ENCODE measurements around the gene PRSS22.

The PRSS22 gene

DNA sequence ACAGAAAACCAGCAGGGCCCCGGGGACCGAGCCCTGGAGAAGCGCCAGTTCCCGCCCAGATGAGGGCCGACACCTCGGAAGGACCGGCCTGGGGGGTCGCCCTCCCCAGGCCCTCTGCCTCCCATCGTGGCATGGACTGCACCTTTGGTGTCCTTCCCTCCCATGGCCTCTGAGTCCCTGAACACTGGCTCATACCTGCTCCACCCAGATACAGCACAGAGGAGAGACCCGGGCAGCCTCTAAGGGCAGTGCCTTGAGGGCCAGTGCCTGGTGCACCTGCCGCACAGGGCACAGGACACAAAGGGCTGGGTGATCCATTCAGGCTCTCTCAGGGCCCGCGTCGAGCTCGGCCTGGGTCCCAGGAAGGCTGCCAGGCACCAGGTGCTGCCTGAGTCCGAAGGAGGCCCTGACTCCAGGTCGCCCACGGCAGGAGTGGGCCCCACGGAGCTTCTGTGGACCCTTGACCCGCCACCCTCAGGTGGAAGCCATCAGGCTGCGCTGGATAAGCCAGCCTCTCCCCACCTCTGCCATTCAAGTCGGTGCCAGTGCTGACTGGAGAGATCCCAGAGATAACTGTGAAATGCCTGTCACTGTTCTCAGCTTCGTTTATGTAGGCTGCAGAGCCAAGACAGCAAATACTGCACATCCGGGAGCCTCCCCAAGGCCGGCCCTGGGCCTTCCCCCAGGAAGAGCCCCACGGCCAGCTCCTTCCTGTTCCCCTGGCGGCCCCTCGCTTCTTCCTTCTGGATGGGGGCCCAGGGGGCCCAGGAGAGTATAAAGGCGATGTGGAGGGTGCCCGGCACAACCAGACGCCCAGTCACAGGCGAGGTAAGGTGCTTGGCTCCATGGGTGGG lies 28.2 kb downstream of the PRSS22 start, which contains the start of gene ZG16B:
Gene ZG16B, plus strand, starts transcription at position 803 of the 854 bp plus-strand sequence. CDS start 139 bp downstream, outside the sequence.
- DNase-seq (ENCODE audit: low spot score), result no peak

- no peak for DNase-seq (ENCODE audit: low spot score)
These were observed 29.0 kb downstream of the PRSS22 start for GRCh38 chr16:2828876-2829430.

GRCh38 chr16:2828521-2828840 lies 29.5 kb downstream of the PRSS22 start:
- DNase-seq (ENCODE audit: low spot score), result no peak

GRCh38 chr16:2827831-2828520 lies 30.0 kb downstream of the PRSS22 start:
- no peak for DNase-seq (ENCODE audit: low spot score)

GRCh38 chr16:2827374-2827791 lies 30.6 kb downstream of the PRSS22 start:
- no peak for DNase-seq (ENCODE audit: low spot score)

DNA sequence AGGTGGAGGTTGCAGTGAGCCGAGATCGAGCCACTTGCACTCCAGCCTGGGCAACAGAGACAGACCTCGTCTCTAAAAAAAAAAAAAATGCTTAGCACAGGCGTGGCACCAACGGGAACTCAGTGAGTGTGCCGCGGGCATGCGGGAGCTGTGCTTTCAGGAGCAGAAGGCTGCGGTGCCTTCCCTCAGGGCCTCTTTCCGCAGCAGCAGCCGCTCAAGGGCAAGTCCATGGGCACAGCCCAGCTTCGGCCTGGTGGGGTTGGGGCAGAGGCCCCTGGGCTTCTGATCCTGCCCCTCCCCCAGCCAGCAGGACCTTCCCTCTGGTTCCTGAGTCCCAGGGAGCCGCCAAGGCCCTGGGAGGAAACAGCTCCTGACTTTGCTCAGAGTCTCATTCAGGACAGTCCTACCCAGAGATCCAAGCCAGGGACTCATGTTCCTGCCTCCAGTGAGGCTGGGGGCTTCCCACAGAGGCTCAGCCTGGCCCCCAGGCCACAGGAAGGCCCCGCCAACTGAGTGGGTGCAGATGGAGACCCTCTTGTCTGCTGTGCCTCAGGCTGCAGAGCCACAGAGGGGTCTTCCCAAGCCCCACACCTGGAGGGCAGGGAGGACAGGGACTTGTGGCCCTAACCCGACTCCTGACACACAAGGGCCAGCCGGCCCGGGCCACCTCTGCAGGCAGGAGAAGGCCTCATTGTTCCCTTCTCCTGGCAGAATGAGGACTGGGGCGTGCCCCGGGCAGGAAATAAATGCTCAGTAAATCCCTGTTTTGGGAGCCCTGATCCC lies 31.2 kb downstream of the PRSS22 start:
- no peak for DNase-seq (ENCODE audit: low spot score)

GRCh38 chr16:2825906-2826305 lies 32.1 kb downstream of the PRSS22 start:
- no peak for DNase-seq (ENCODE audit: low spot score)

DNA sequence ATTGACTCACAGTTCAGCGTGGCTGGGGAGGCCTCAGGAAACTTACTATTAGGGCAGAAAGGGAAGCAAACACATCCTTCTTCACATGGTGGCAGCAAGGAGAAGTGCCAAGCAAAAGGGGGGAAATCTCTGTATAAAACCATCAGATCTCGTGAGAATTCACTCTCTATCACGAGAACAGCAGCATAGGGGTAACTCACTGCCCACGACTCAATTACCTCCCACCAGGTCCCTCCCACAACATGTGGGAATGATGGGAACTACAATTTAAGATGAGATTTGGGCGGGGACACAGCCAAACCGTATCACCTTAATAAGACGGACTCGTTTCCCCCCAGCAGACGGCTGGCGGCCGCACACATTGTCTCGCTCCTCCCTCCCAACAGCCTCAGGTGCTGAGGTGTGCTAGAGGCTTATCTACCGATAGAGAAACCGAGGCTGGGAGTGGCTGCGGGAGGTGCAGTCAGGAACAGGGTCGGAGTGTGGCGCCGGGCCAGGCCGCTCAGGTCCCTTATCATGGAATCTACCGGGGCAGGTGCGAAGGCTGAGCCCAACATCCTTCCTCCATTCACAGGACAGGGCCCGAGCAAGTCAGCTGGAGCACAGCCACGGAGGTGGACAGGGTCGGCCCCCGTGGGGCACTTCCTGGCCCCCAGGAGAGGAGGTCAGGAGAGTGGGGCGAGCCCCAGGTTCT lies 32.8 kb downstream of the PRSS22 start:
- DNase-seq (ENCODE audit: low spot score), result no peak

DNA sequence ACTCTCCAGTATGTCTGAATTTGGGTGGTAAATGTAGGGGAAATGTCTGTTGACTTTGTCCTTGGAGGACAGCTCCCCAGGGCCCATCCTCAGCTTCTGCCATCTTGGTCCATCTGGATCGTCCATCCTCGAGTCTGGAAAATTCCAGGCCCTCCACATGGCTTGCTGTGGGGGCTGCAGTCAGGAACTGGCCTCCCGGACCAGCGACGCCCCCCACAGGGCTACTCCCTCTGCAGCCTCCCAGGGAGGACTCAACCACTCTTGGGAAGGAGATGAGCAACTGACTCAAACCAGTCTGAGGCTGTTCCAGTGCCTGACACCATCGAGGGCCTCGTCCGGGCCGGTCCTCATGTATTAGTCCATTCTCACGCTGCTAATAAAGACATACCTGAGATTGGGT lies 33.3 kb downstream of the PRSS22 start:
- DNase-seq (ENCODE audit: low spot score), result no peak

DNA sequence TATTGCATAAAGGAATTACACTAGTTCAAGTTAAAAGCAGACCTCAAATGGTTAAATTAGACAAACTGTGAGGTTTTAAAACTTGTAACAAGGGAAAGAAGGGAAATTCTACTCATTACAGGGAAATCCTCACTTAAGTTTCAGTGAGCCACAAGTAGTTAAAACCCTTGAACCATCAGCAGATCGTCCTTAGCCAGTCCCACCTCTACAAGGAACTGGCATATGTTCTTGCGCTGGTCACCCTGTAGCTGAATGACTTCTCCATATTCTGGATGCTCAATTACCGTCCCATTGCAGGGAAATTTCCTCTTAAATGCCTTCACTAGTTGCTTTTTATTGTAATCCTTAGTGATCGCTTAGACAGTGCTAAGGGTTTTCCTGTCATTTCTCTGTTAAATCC lies 35.5 kb downstream of the PRSS22 start:
- DNase-seq (ENCODE audit: low spot score), result no peak

GRCh38 chr16:2822158-2822495 lies 35.8 kb downstream of the PRSS22 start:
- DNase-seq (ENCODE audit: low spot score), result no peak

GRCh38 chr16:2821487-2822157 lies 36.3 kb downstream of the PRSS22 start:
- no peak for DNase-seq (ENCODE audit: low spot score)

- no peak for DNase-seq (ENCODE audit: low spot score)
These were observed 37.0 kb downstream of the PRSS22 start for GRCh38 chr16:2820836-2821486.

GRCh38 chr16:2819939-2820835 lies 37.8 kb downstream of the PRSS22 start:
- no peak for DNase-seq (ENCODE audit: low spot score)

GRCh38 chr16:2819179-2819938 lies 38.6 kb downstream of the PRSS22 start:
- no peak for DNase-seq (ENCODE audit: low spot score)

DNA sequence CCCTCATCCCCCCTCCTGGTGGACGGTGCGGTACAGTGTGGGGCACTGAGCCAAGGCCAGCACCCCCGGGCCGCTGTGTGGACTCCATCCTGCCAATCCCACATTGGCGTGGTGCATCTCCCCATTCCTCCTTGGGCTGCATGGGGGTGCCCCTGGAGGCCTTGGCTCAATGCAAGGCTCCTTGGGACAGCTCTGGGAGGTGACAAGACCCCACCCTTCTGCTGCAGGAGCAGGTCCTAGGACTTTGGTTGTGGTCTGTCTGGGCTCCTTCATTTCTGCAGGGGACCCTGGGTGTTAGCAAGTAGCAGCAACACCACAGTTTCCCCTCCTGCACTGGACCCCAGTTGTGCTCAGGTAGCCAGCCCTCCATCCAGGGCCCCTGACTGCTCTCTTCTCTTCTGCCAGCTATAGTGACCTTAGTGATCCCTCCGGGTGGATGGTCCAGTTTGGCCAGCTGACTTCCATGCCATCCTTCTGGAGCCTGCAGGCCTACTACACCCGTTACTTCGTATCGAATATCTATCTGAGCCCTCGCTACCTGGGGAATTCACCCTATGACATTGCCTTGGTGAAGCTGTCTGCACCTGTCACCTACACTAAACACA lies 39.6 kb downstream of the PRSS22 start:
- DNase-seq (ENCODE audit: low spot score), result no peak

DNA sequence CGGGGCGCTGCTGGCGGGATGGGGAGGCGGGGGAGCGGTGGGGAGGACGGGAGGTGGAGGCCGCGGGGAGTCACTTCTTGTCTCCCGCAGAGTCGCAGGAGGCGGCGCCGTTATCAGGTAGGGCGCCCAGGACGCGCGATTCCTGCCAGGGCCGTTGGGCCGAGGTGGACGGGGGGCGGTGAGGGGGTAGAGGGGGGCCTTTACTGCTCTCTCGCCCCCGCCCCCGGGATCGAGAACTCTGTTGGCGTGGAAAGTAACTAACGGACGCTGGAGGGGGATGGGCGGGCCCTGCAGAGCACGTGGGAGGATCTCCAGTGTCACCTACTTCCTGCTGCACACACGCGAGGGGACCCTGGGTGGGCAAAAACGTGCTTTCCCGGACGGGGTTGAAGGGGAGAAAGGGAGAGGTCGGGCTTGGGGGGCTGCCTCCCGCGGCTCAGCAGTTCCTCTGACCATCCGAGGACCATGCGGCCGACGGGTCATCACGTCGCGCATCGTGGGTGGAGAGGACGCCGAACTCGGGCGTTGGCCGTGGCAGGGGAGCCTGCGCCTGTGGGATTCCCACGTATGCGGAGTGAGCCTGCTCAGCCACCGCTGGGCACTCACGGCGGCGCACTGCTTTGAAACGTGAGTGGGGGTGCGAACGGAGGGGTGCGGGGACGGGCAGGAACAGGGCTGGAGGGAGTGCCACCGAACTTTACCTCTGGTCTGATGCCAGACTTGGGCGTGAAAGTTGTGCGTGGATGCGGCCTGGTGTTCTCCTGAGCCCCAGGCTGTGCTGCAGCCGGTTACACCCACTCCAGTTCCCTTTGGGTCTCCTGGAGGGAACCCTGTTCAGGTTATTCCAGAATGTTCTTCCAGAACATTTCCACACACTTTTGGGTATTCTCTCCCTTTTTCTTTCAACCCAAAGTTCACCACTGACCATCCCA lies 40.4 kb downstream of the PRSS22 start:
- no peak for DNase-seq (ENCODE audit: low spot score)

All from kidney tubule cell (primary cell).